T-helper 2 cell treated with Interferon-gamma antibody and Interleukin-4, amounts not matched to agents 100 ng/mL and 5 ng/mL, for 36 hours (primary cell): ENCODE data around the gene RIPOR3. TPM values are rescaled to one million over a fixed set of nuclear protein-coding genes. Genes with fewer than 3 reads are reported as not detected.
"Not testable (repeated sequence)": the region's sequence is repeated elsewhere in the genome, so short reads cannot be mapped to it uniquely, and the experiment has no call there.

Experiments used
- intact Hi-C: fragments of 100-400 bp; cut with micrococcal nuclease; formaldehyde crosslinking; loops from one replicate; pipeline ENCODE4 v1.15.1; 2023
- total RNA-seq: library from RNA; stranded (reverse); gene quantifications from 2 replicates; pipeline ENCODE4 v1.2.3, GENCODE V29; 2022

RIPOR3 gene
- total RNA-seq, 1 donor from 2014 or later, result not detected

DNA sequence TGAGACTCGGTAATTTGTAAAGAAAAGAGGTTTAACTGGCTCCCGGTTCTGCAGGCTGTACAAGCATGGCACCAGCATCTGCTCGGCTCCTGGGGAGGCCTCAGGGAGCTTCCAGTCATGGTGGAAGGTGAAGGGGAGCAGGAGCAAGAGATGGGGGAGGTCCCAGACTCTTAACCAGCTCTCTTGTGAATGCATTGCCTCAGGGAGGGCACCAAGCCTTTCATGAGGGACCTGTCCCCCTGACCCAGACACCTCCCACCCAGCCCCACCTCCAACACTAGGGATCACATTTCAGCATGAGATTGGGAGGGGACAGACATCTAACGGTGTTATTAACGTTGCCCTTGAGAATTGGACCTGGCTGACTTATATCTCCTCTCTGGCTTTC is 112.6 kb downstream of the RIPOR3 start:
- intact Hi-C loops, result no loop called here

DNA sequence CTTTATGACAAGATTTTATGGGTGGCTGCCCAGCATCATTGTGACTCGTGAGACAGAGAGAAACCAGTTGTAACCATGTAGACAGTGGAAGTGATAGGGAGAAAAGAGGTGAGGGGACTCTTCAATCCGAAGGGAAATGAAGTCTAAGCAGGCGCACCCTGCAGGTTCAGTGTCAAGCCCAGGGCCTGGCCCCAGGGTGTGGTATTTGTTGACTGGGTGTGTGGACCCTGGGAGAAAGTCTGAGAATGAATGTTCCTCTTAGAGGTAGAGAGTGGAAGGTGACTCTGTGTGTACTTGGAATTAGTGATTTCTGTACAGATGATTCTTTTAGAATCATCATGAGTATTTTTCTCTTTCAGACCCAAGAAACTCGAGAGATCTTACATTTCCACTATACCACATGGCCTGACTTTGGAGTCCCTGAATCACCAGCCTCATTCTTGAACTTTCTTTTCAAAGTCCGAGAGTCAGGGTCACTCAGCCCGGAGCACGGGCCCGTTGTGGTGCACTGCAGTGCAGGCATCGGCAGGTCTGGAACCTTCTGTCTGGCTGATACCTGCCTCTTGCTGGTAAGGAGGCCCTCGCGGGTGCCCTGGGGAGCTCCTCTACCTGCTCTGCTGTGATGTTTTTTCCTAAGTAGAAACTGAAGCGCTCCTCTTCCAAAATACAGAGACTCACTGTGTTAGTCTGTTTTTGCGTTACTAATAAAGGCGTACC is 113.1 kb downstream of the RIPOR3 start:
- intact Hi-C loops, result no loop called here

DNA sequence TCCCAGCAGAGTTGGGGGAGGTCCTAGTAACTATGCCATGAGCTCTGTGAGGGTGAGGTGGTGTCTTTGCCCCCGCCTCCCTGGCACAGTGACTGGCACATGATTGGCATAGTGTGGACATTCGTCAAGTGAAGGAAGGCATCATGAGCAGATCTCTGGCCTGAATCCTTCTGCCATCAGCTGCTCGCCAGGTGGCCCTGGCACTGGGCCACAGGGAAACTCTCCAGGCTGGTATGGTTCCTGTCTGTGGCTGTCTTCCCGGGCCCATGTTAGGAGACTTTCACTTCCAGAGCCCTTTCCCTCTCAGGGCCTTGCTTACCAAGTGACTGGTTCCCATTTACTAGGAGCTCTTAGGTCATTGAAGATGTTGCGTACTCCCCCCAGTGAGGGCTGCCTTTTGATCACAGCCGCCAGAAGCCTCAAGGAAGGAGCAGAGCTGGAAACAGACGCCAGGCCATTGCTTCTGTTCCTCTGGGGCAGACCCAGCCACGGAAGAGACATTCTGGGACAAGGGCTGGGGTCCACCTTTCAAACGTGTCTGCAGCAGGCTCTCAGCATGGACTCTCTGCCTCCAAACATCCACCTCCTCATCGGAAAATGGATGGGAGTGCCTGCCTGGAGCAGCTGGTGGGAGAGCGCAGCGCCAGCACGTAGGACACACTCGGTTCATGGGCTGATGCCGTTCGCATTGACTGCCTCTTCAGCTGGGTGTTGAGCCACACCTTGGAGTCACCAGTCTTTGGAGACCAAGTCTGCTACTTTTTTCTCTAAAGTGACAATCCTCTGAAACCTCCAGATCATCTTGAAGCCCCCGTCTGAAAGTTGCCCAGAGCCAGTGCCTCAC is 113.9 kb downstream of the RIPOR3 start:
- intact Hi-C loops, result loop anchor here (2.0 kb wide), 1 partner anchor 391 kb away; no protein-coding TSS in a partner anchor

DNA sequence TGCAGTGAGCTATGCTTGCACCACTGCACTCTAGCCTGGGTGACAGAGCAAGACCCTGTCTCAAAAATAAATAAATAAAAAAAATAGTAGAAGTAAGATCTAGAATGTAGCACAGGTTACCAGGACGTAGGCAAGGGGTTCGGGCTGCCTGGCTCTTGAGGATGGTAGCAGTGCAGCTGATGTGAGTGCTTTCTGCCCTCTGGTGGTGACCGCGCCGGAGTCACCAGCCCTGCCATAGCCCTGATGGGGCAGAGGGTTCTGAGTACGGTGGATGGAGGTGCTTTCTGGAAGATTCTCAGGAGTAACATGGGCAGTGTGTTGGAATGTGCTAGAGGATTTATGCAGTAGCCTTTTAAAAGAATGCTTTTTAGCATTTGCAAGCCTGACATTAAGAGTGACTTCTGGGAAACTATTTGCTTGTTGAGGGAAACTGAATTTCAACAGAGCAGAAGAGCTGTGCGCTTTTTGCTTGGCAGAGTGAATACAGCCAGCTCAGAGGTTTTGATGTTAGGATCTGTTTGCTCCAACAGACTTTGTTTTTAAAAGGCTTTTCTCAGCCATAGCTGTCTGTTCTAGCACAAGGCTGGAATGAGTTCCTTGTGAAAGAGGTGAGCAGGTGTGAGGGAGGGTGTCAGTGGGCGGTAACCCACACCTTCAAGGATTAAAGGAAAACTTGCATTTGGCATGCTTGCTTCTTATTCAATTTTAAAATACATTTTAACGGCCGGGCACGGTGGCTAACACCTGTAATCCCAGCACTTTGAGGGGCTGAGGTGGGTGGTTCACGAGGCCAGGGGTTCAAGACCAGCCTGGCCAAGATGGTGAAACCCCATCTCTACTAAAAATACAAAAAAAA is 115.2 kb downstream of the RIPOR3 start:
- intact Hi-C loops, result loop anchor here (1.0 to 2.0 kb wide), 2 partner anchors 112 to 389 kb away; no protein-coding TSS in a partner anchor

DNA sequence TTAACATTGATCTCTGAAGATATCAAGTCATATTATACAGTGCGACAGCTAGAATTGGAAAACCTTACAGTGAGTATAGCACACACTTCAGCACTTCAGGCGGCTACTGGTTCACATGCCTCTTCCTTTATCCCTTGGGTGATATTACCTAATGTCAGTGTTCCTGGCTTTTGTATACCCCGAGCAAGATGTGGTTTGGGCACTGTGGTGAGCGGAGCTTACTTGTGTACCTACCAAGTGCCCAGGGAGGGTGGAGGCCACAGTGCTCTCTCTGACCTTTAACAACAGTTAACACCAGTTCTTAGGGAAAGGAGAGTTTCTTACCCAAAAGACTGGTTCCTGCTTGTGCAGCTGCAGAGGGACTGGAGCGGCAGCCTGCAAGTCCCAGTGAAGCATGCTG is 116.8 kb downstream of the RIPOR3 start:
- intact Hi-C loops, result no loop called here

DNA sequence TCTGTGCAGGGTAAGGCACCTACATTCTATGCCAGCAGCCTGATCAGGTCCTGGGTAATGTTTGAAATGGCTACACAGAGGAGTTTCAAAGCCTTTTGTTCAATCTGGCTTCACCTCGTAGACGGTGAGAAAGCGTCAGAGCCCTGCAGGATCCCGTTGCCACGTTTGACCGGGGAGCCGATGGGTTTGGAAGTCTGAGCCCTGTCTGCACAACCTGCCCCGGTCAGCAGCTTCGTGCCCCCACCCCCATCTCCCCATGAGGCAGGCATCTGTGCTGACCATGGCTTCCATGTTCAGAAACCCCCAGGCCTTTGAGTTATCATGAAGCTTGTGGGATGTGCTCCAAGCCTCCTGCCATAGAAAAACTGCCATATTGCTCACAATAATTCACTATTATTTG is 117.2 kb downstream of the RIPOR3 start:
- intact Hi-C loops, result no loop called here

DNA sequence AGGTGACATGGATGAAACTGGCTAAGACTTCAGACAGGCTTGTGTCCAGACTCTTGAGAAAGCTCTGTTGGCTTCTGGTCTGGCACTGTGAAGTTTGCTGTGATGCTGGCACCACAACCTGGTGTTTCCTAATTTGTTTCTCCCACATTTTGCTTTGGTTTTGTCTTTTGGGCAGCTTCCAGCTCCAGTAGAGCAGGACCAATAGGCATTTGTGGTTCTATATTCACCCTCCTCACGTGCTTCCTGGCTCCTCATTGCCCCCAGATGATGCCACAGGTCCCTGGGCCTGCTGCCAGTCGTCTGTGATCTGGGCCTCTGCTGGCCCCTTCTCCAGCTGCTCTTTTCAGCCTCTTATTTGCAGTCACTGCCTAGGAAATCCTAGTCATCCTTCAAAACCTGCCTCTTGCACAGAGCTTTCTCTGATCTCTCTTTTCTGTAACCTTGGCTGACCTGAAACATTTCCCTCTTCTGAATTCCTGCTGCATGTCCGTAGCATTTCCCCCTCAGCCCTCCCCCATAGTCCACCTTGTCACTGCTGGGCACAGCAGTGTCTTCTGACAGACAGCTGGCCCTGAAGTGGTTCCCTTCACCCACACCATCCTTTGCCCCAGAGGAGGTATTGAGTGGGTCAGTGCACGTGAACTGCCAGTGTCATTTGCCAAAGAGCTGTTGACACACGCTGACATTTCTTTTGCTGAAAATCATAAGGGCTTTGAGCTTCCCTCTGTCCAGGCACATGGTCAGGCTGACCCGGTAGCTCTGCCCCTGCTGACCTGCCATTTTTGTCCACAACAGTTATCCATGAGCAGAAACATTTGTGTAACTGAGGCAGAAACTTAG is 118.2 kb downstream of the RIPOR3 start:
- intact Hi-C loops, result no loop called here

DNA sequence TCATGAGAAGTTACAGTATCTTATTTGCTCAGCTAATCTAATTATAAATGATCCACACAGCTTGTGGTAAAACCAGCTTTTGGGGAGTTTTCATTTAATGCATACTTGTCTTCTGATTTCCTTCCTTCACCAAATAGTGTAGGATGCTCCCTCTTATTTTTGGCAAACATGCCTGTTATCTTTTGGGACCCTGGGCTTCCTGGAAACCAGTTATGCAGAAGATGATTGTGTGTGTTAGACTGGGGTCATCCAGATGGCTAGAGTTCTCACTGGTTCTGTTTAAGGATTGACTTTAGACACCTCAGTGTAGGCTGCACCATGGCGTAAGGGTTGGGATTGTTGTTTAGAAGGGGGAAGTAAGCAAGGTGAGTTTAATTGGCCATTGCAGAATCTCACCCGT is 119.9 kb downstream of the RIPOR3 start:
- intact Hi-C loops, result loop anchor here (2.0 kb wide), 1 partner anchor 61 kb away; the partner anchor contains the start of gene PTPN1

DNA sequence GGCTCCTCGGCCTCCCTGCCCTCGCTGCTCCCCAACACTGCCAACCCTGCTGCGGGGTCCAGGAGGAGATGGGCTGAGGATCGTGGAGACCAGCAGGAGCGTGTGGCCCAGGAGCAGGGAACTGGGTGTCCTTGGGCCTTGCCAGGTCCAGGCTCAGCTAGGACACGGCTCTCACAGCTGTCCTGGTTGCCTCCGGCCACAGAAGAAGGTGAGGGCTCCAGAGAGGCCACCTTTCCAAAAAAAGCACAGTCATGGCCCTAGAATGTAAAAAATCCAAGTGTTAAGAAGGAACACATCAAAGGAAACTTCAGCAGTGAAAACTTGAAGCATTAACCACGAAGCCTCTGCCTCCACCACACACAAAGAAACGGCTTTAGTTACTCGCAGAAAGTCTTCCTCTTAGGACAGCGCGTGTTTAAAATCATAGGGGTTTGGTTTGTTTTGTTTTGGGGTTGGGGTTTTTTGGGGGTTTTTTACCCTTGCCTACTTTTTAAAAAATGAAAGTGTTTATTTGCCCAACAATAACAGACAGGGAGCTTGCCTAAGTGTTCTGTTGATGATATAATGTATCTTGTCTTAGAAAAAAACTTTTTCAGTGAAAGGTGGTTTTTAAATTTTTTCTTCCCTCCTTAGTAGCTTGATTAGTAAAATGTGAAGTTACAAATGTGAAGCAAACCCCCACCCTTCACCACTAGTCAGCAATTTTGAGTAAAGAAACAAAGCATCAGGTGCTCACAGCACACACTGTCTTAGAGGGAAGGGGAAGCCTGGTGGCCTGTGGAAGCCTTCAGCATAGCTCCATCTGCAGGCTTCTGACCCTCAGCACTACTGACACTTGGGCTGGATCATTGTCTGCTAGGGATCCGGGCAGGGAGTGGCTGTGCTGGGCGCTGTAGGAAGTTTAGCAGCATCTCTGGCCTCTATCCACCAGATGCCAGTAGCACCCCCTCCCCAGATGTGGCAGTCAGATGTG is 121.2 kb downstream of the RIPOR3 start:
- intact Hi-C loops, result loop anchor here (1.0 to 2.0 kb wide), 2 partner anchors 59 to 92 kb away; partner anchors contain the start of gene PTPN1

DNA sequence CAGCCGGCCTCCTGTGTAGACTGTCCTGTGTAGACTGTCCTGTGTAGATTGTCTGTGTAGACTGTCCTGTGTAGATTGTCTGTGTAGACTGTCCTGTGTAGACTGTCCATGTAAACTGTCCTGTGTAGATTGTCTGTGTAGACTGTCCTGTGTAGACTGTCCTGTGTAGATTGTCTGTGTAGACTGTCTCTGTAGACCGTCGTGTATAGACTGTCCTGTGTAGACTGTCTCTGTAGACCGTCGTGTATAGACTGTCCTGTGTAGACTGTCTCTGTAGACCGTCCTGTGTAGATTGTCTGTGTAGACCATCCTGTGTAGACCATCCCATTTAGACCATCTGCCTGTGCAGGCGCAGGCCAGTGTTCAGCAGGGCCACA is 121.9 kb downstream of the RIPOR3 start:
- intact Hi-C loops, result not testable (repeated sequence)

DNA sequence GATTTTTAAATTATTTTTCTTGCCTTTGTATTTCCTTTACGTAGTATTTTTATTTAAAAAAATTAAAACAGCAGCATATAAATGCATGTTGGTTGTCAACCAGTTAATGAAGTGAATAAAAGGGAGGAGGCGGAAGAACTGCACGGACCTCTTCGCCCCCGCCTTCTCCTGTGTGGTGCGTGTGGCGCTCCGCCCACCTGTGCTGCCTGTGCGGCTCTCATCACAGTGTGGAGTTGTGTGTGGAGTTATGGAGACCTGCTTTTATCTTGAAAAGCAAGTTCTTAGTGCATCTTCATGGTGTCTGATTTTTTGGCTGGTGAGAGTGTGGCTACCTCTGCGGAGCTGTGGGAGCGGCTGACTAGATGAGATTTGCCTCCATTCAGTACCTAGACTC is 122.8 kb downstream of the RIPOR3 start:
- intact Hi-C loops, result no loop called here

DNA sequence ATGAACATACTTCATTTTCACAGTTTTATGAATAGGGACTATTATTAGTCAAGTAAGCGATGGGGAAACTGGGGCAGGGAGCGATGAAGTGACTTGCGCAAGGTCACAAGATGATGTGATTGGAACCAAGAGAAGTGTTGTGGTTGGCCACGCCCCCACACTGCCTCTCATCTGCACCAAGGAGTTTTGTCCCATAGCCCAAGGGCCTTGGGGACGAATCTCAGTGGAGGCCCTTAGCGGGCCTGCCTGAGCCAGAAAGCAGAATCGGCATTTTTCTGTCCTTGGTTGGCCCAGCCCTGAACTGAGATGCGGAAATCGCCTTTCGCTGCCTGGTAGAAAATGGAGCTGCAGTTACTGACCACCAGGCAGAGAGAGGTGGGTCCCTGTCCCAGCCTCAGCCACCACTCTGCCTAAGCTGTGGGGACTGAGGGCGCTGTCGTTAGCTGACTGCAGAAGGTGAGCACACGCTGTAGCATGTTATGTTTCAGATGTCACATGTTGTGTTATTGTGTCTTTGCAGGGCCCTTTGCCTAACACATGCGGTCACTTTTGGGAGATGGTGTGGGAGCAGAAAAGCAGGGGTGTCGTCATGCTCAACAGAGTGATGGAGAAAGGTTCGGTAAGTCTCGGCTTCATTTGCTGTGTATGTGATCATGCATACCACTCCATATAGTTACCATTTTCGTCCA is 123.3 kb downstream of the RIPOR3 start:
- intact Hi-C loops, result no loop called here

DNA sequence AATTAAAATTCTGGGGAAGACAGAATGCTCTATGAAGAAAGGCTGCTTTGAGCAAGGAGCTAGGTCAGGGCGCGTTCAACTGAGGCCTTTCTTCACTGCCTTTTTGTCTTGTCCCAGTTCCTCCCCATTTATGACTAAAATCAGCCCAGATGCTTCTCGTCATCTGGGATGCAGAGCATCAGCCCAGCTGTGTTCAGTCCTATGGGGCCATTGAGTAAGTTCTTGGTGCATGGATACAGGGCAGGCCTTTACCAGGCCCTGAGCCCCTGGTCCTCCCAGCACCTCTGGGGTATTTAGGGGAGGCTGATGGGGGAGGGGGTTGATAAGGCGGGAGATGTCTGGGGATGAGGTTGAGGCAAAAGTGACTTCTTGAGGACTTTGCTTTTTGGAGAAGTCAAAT is 125.5 kb downstream of the RIPOR3 start:
- intact Hi-C loops, result no loop called here

DNA sequence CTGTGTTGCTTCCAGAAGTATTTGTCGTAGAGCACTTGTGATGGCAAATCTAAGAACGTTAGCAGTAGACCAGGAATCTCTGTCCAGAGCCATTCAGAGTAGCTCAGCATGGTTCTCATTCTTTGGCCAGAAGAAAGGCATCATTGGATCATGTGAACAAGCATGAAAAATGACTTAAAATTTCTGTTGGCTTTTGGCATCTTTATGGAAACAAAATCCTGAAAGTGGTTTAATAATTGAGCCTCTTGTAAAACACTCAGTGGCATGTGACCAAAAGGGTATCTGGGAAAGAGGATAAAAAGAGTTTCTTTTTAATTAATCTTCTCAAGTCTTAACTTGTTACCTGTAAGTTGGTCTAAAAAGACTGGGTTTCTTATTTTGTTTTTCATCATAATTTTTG is 126.0 kb downstream of the RIPOR3 start:
- intact Hi-C loops, result no loop called here

DNA sequence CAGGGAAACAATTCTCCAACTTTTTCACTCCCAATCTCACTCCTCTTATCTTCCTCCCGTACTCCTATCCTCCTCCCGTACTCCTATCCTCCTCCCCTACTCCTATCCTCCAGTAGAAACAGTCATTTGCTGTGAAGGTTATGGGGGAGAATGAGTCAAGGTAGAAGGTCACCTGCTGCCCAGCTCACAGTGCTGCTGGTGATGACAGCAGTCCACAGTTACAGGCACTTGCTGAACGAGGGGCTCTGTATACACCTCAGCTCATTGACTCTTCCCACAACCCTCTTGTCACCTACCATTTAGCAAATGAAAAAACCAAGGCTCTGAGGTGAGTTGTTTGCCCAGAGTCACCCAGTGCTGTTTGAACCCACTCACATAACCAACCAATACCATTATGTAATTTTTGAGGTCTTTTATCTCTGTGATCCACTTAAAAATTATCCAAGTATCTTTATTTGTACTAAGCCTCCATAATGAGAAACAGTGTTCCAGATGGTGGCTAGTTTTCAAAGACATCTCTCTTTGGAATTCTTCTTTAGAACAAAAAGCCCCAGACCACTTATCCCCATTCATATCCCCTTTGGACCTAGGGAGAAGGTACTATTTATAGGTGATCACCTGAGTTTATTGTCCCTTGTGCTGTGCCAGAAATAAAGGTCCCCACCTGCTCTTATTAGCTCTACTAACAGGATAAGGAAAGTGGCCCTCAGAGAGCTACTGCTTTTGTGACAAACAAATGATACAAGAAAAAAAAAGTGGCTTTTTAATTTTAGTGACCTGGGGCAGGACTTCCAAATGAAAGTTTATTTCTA is 128.0 kb downstream of the RIPOR3 start:
- intact Hi-C loops, result no loop called here

DNA sequence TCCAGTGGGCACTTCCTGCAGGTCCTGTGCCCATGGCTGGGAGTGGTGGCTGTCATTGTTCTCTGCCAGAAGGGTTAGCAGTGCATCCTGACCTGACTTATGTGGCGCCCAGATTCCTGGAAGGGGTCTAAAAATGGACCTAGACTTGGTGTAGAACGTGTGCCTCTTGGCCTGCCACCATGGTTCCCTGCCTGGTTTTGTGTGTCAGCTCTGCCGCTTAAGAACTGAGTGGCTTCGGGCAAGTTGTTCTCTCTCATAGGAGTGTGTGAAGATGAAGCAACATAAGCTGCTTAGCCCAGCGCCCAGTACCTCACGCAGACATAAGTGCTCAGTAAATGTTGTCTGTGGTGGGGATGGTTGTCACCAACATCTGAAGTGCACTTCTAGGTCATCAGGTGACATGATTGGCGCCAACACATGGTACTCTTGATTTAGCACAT is 129.1 kb downstream of the RIPOR3 start:
- intact Hi-C loops, result no loop called here

DNA sequence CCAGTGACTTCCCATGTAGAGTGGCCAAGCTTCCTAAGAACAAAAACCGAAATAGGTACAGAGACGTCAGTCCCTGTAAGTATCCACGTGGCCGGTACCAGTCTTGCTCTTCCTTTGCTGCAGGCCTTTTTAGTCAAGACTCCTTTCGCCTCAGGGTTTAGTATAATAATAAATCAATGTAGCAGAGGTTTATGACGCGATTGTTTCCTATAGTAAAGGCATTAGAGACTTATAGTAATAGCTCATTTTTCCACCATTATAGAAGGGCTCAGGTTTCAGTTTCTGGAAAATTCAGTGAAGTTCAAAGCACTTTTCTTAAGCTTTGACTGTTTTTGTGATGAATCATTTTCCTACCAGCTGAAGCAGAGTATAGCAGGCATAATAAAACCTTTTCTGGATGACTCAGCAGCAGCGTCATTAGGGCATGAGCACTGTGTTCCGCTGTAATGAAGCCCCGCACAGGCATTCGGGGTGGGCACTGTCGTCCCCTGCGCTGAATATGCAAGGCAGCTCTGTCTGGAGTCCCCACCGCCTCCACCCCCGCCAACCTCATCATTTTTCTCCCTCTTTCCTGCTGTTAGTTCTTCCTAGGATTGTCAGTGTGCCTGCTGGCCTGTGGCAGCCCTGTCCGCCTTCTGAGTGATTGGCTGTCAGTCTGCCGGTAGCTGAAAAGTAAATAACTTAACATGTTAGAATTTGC is 129.8 kb downstream of the RIPOR3 start:
- intact Hi-C loops, result no loop called here
